ENCODE data around the gene DEPDC1B.

GRCh38 chr5:60701321-60701968, 1.5 kb upstream of the DEPDC1B start:
- TF ChIP-seq TCF7L2 (IDR thresholded peaks at IDR 0.05; ENCODE audit: low read depth, low read length) (no peak), CTCF (IDR thresholded peaks at IDR 0.05) (no peak)
